RPMI8226 (cell line): Measurements from ENCODE around the gene ACVR1B.

Source experiments
- DNase-seq: peaks from one replicate; pipeline ENCODE4 v3.0.0-alpha.2; 2015

The ACVR1B gene

GRCh38 chr12:51917746-51918453, 33.6 kb upstream of the ACVR1B start:
- no peak for DNase-seq

- DNase-seq = no peak
Measured at GRCh38 chr12:51920046-51920445, 31.5 kb upstream of the ACVR1B start.

GRCh38 chr12:51921017-51921725, 30.3 kb upstream of the ACVR1B start:
- no peak for DNase-seq

- DNase-seq = no peak
Measured at GRCh38 chr12:51922146-51922545, 29.4 kb upstream of the ACVR1B start.

GRCh38 chr12:51922762-51923505, 28.6 kb upstream of the ACVR1B start:
- peak; percentile 86 for DNase-seq

GRCh38 chr12:51923506-51924365, 27.8 kb upstream of the ACVR1B start:
- DNase-seq = peak; percentile 55

GRCh38 chr12:51924551-51925319, 26.8 kb upstream of the ACVR1B start:
- DNase-seq = no peak

GRCh38 chr12:51925346-51926063, 26.0 kb upstream of the ACVR1B start:
- no peak for DNase-seq

GRCh38 chr12:51926064-51926632, 25.4 kb upstream of the ACVR1B start:
- DNase-seq = no peak

GRCh38 chr12:51926718-51927117, 24.8 kb upstream of the ACVR1B start:
- DNase-seq = peak; percentile 54

- DNase-seq = no peak
Measured at GRCh38 chr12:51932218-51933076, 19.1 kb upstream of the ACVR1B start.

GRCh38 chr12:51934080-51934479, 17.4 kb upstream of the ACVR1B start:
- no peak for DNase-seq

GRCh38 chr12:51937926-51938325, 13.6 kb upstream of the ACVR1B start:
- DNase-seq = no peak

- no peak for DNase-seq
Measured at GRCh38 chr12:51938726-51939125, 12.8 kb upstream of the ACVR1B start.

GRCh38 chr12:51941011-51941581, 10.4 kb upstream of the ACVR1B start:
- DNase-seq = no peak

- no peak for DNase-seq
Measured at GRCh38 chr12:51941604-51942003, 9.9 kb upstream of the ACVR1B start.

GRCh38 chr12:51942056-51942455, 9.4 kb upstream of the ACVR1B start:
- no peak for DNase-seq

- no peak for DNase-seq
Measured at GRCh38 chr12:51942501-51943000, 8.9 kb upstream of the ACVR1B start.

GRCh38 chr12:51943346-51943745, 8.2 kb upstream of the ACVR1B start:
- no peak for DNase-seq
